Activated naive CD4-positive, alpha-beta T cell (primary cell): ENCODE measurements around the gene DNAAF2.

Experiments
- DNase-seq, 4 experiments: peaks; one replicate each; lab custom pipeline; 2025; lab: John Stamatoyannopoulos, UW

DNAAF2 gene

DNA sequence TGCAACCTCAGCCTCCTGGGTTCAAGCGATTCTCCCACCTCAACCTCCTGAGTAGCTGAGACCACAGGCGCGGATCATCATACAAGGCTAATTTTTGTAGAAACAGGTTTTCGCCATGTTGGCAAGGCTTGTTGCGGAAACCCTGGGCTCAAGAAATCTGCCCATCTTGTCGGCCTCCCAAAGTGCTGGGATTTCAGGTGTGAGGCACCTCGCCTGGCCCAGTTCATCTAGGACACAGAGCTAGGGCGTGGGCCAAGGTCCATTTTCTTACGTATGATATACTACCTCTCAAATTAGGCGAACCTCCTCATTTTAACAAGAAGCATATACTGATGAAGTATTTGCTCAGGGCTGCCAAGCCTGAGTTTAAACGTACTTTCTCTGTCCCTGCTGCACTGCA is 51.0 kb downstream of the DNAAF2 start:
- no peak for DNase-seq

DNA sequence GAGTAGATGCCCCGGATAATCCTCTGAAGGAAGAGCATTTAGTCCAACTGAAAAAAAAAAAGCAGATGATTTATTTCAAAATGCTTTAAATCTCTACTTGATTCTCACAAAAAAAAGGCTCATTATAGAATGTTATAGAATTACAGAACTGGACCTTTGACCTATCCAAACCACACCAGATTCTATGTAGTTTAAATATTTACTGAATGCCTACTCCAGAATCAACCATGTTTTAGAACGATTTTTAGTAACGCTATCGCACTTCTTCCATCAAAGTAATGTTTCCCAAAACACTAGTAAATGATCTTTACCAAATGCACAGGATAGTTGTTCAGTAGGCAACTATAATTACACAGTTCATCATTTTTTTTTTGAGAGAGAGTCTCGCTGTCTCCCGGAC is 51.4 kb downstream of the DNAAF2 start:
- no peak for DNase-seq

DNA sequence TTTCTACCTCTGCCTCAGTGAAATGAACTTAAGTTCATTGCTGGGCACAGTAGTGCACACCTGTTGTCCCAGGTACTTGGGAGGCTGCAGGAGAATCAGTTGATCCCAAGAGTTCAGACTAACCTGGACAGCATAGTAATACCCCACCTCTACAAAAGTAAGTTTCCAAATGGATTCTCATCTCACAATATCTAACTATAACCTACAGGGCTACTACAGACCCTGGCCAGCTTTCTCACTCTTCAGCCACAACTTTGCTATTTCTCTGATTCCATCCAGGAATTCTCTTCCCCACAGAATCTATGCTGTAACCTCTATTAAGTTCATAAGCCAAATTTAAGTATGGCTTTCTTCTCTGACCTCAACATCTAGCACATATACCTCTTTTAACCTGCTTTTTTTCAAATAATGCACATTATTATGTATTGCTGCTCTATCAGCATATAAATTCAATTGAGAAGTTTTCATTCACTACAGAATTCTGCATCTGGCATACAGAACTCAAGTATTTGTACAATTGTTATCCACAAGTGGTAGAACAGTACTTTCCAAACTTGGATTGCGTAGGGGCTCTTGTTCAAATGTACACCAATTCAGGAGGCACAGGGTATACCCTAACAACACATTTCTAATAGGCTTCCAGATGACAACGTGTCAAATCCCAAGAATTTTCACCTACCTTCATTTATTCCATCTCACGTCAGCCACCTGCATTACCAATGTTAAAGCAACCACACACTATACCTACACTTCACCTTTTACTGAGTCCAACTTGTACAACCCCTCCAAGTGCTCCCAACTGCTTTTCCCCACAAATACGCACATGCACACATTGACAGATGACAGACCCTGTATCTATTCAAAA is 52.7 kb downstream of the DNAAF2 start:
- DNase-seq: no peak

- DNase-seq: no peak
Observed at GRCh38 chr14:49581209-49582112, 53.6 kb downstream of the DNAAF2 start.

GRCh38 chr14:49579841-49580240 is 55.2 kb downstream of the DNAAF2 start:
- DNase-seq: no peak

- no peak for DNase-seq
Observed at GRCh38 chr14:49578141-49578540, 56.9 kb downstream of the DNAAF2 start.
